NCI-H1105 treated with DMSO at 0.1 percent for 48 hours (cell line): ENCODE results near the gene GUCY2D.

Experiments
- DNase-seq: peaks from one replicate; lab custom pipeline; 2025; lab: John Stamatoyannopoulos, UW

Gene GUCY2D

DNA sequence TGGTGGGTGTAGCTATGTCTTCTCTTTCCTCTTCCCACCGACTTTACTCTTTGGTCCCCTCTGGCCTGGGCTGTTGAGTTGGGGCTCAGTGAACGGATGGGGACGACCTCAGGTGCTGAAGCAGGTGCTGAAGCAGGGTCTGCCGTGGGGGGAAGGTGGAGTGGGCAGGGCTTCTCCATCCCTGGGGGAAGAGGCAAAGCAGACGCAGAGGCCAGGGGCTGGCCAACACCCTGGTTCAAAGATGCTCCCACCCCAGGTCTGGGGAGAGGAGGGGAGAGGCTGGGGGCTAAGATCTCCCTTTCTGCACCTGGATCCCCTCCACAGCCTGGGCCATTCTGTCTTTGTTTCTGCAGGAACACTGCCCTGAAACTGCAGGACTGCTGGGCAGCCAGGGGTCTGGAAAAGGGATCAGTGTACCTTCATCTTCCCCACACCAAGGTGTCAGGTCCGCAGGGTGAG, 62.2 kb downstream of the GUCY2D start:
- no peak for DNase-seq

DNA sequence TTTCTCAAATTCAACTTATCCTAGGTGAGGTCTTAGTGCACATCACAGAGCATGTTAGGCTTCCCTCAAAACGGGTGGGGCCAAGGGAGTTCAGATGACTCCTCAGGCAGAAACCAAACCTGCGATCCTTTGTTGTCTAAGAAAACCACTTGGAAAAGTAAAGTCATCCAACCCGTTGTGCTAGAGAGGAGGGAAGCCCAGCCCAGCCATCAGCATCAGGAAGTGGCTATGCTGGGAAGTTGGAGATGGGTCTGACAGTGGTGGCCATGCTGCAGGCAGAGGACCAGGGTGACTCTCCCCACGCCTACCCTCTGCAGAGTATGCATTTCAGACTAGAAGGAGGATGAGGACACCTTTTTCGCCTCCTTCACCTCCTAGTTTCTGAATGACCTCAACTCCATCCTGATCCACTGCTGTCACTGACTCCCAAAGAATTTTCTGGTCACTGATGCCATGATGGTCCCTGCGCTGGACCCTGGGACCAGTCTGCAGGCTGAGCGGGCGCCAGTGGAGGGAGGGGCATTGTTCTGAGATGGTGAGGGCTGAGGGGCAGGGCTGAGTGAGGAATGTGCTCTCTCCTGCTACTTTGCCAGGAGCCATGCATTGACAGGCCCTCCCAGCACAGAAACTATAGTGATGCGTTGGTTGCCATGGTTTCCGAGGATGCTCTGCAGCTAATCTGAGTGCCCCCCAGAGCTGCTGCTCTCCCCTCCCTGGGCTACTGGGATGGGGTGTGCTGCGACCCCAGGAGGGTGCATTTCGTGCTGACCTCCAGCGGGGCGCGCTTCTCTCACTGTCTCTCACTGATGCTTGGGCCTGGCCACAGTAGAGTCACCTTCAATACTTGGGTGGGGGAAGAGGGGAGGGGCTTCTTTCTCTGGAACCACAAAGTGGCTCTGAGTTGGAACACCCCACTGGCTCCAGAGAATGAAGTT, 64.7 kb downstream of the GUCY2D start:
- DNase-seq = no peak

DNA sequence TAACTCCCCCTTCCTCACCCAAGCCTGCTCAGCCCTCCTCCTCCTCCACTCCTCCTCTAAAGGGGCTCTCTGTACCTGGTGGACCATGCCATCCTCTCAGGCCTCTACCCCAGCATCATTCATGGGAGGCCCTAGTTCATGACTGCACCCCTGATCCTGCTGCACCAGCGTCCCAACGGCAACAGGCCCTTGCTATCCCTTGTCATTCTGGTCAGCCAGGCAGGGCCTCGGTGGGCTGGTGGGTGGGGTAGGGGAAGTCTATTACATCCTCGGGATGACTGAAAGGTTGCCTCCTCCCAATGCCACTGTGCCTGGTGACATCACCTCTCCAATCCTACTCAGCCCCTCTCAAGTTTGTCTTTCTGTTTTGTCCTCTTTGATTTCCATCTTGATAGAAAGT, 65.4 kb downstream of the GUCY2D start:
- DNase-seq = no peak

DNA sequence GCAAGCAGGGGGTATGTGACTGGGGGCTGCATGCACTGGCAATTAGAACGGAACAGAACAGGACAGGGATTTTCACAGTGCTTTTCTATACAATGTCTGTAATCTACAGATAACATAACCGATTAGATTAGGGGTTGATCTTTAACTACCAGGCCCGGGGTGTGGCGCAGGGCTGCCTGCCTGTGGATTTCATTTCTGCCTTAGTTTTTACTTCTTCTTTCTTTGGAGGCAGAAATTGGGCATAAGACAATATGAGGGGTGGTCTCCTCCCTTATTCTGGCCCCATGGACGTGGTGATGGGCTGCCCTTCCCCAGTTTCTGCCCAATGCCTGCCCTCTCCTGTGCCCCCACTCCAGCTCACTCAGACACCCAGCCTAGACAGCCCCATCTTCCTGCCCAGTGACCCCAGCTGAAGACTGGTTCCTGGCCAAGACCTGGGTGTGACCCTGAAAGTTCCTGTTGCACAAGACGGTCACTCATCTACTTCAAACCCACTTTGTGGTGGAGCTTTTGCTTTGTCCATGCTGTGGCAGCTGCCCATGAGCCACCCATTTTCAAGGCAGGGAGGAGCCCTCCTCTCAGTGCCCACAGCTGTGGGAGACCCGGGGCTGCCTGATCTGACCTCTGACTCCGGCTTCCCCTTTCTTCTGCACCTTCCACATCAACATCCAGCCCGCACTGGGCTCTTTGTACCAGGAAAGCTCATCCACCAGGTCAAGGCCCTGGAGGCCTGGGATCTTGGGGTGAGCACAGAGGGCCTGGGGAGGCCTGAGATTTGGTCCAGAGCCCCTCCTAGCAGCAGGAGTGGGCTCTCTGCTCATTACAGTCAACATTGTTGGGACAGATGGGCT, 66.5 kb downstream of the GUCY2D start:
- no peak for DNase-seq

DNA sequence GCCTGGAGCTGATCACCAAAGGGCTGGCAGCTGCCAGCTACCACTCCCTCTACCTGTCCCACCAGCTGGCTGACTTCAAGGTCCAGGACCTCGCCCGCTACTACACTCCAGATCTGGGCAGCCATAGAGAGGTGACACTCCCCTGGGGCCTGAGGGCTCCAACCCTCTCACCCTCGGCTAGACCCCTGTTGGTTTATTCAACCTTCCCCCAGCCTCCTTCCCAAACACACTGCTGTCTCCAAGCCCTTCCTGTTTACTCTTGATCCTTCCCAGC, 67.1 kb downstream of the GUCY2D start:
- no peak for DNase-seq
